ENCODE measurements around the gene COL19A1.
"Not testable (repeated sequence)": the region's sequence is repeated elsewhere in the genome, so short reads cannot be mapped to it uniquely, and the experiment has no call there.

Gene COL19A1

GRCh38 chr6:69913361-69913760, 47.0 kb downstream of the COL19A1 start:
- no peak for DNase-seq

- DNase-seq, result no peak
These were observed 47.7 kb downstream of the COL19A1 start for GRCh38 chr6:69914015-69914485.

- DNase-seq, result no peak
These were observed 49.0 kb downstream of the COL19A1 start for GRCh38 chr6:69915346-69915745.

GRCh38 chr6:69917834-69918233, 51.5 kb downstream of the COL19A1 start:
- DNase-seq, result no peak

- DNase-seq, result no peak
These were observed 52.6 kb downstream of the COL19A1 start for GRCh38 chr6:69918813-69919475.

- not testable (repeated sequence) for DNase-seq
These were observed 54.7 kb downstream of the COL19A1 start for GRCh38 chr6:69921066-69921465.

GRCh38 chr6:69921611-69922010, 55.3 kb downstream of the COL19A1 start:
- DNase-seq, result not testable (repeated sequence)

GRCh38 chr6:69926745-69927144, 60.4 kb downstream of the COL19A1 start:
- DNase-seq, result no peak

GRCh38 chr6:69933239-69933638, 66.9 kb downstream of the COL19A1 start:
- no peak for DNase-seq

GRCh38 chr6:69935079-69935478, 68.7 kb downstream of the COL19A1 start:
- DNase-seq, result no peak

- no peak for DNase-seq
These were observed 70.5 kb downstream of the COL19A1 start for GRCh38 chr6:69936674-69937363.

GRCh38 chr6:69937402-69938136, 71.2 kb downstream of the COL19A1 start:
- DNase-seq, result no peak

GRCh38 chr6:69942485-69942884, 76.1 kb downstream of the COL19A1 start:
- no peak for DNase-seq

GRCh38 chr6:69945192-69945591, 78.8 kb downstream of the COL19A1 start:
- DNase-seq, result no peak

GRCh38 chr6:69948479-69949114, 82.2 kb downstream of the COL19A1 start:
- no peak for DNase-seq

- DNase-seq, result peak; percentile 15
These were observed 87.1 kb downstream of the COL19A1 start for GRCh38 chr6:69953491-69953890.

- no peak for DNase-seq
These were observed 88.4 kb downstream of the COL19A1 start for GRCh38 chr6:69954733-69955132.

- DNase-seq, result no peak
These were observed 91.7 kb downstream of the COL19A1 start for GRCh38 chr6:69957985-69958559.

- no peak for DNase-seq
These were observed 92.6 kb downstream of the COL19A1 start for GRCh38 chr6:69958978-69959377.

- DNase-seq, result not testable (repeated sequence)
These were observed 99.6 kb downstream of the COL19A1 start for GRCh38 chr6:69965974-69966373.

- DNase-seq, result no peak
These were observed 106.8 kb downstream of the COL19A1 start for GRCh38 chr6:69973138-69973537.

GRCh38 chr6:69973763-69974162, 107.4 kb downstream of the COL19A1 start:
- no peak for DNase-seq

GRCh38 chr6:69974193-69974592, 107.8 kb downstream of the COL19A1 start:
- no peak for DNase-seq

Data from DMS79 treated with DMSO at 0.1 percent for 48 hours (cell line).